Measurements from ENCODE around the gene EXOC4.

GRCh38 chr7:133606991-133607390 is 354.1 kb downstream of the EXOC4 start:
- TF ChIP-seq CTCF (conservative IDR thresholded peaks at IDR 0.05; ENCODE audit: low read length) (no peak), EZH2phosphoT487 (IDR thresholded peaks at IDR 0.05; ENCODE audit: borderline replicate concordance) (no peak)
